K562 (cell line): ENCODE data around the gene BTBD2. TPM values are rescaled to one million over a fixed set of nuclear protein-coding genes. Genes with fewer than 3 reads are reported as not detected.

Source experiments
- CCAR2 ChIP-seq: fragments of 200-400 bp; formaldehyde crosslinking; IDR thresholded peaks from 2 replicates; pipeline ENCODE4 v1.6.1; 2017; ENCODE audit warnings: mild to moderate bottlenecking, low read depth, low read length
- ELF4 ChIP-seq: fragments of 450-650 bp; formaldehyde crosslinking; IDR thresholded peaks from 2 replicates; pipeline ENCODE4 v1.4.0; 2022; ENCODE audit warnings: missing genetic modification characterization
- HDAC2 ChIP-seq: fragments of 450-650 bp; IDR thresholded peaks from 2 replicates; pipeline ENCODE4 v1.6.1; 2016; ENCODE audit warnings: mild to moderate bottlenecking
- MCM3 ChIP-seq: fragments of 450-650 bp; IDR thresholded peaks from 2 replicates; pipeline ENCODE4 v1.6.1; 2016
- MYC ChIP-seq, 2 experiments: fragments of 250-450 bp in 1 of 2; sonication (Bioruptor Pico) in 1 of 2; IDR thresholded peaks; 2 replicates each; pipeline versions ENCODE4 v1.5.1 to v1.6.1; 2012 to 2021; ENCODE audit warnings: low read depth in 2 of 2, borderline replicate concordance in 1 of 2, improper control_type of control experiment in 1 of 2, low read length in 1 of 2, mild to moderate bottlenecking in 1 of 2, moderate library complexity in 1 of 2
- NBN ChIP-seq: fragments of 450-650 bp; IDR thresholded peaks from 2 replicates; pipeline ENCODE4 v1.6.1; 2016; ENCODE audit warnings: low read depth, mild to moderate bottlenecking
- NR3C1 ChIP-seq: sonication (generic); formaldehyde crosslinking; IDR thresholded peaks from 2 replicates; pipeline ENCODE4 v1.8.1; 2022; ENCODE audit warnings: missing genetic modification reagents
- SNRNP70 ChIP-seq: fragments of 200-400 bp; formaldehyde crosslinking; optimal IDR thresholded peaks from 2 replicates; pipeline ENCODE3; 2017; ENCODE audit warnings: low read depth, low read length
- ZC3H8 ChIP-seq: fragments of 450-650 bp; IDR thresholded peaks from 2 replicates; pipeline ENCODE4 v1.6.1; 2017
- ZEB2 ChIP-seq: fragments of 450-650 bp; IDR thresholded peaks from 2 replicates; pipeline ENCODE4 v1.6.1; 2016
- ZNF212 ChIP-seq: fragments of 450-650 bp; formaldehyde crosslinking; IDR thresholded peaks from 2 replicates; pipeline ENCODE4 v1.4.0; 2020; ENCODE audit warnings: mild to moderate bottlenecking
- ZNF551 ChIP-seq: fragments of 250-450 bp; sonication (Bioruptor Pico); IDR thresholded peaks from 2 replicates; pipeline ENCODE4 v1.5.0; 2021; ENCODE audit warnings: mild to moderate bottlenecking, moderate library complexity
- ZNF583 ChIP-seq: fragments of 250-450 bp; sonication (Bioruptor Pico); IDR thresholded peaks from 2 replicates; pipeline ENCODE4 v1.4.0; 2020
- polyA plus RNA-seq, 8 experiments: library from polyadenylated mRNA; depleted of rRNA in 4 of 8; stranded (reverse) in 5 of 8; unstranded in 3 of 8; fragments of >200 nt; fragmentation: Nextera tagmentation in 2 of 8; fragmentation: Illumina TruSeq in 1 of 8; extraction: Ambion mirVana in 2 of 8; extraction: Trizol in 1 of 8; gene quantifications; 2 replicates each; pipeline versions ENCODE4 v1.2.1 to v1.2.3, GENCODE V29; 2011 to 2014; ENCODE audit warnings: inconsistent platforms in 1 of 8, missing spikeins in 1 of 8
- total RNA-seq, 7 experiments: library from RNA; depleted of rRNA in 6 of 7; stranded (reverse); fragments of >200 nt in 6 of 7; fragmentation: Illumina TruSeq in 2 of 7; extraction: Trizol in 2 of 7; gene quantifications; 2 replicates each; pipeline versions ENCODE4 v1.2.1 to v1.2.3, GENCODE V29; 2011 to 2021; ENCODE audit warnings: low replicate concordance in 1 of 7
- TF ChIP-seq, protein P1 (sequence below): fragments of 200-800 bp; sonication (Bioruptor generic); IDR thresholded peaks from 2 replicates; pipeline ENCODE4 v1.6.1; 2016; ENCODE audit warnings: missing genetic modification characterization, missing compliant biosample characterization
- TF ChIP-seq, protein P2 (sequence below): fragments of 450-650 bp; formaldehyde crosslinking; IDR thresholded peaks from 2 replicates; pipeline ENCODE4 v1.4.0; 2020; ENCODE audit warnings: mild to moderate bottlenecking, moderate library complexity
- TF ChIP-seq, protein P3 (sequence below): fragments of 250-450 bp; sonication (Bioruptor Pico); IDR thresholded peaks from 2 replicates; pipeline ENCODE4 v1.5.0; 2021
- TF ChIP-seq, protein P4 (sequence below): fragments of 450-650 bp; IDR thresholded peaks from 2 replicates; pipeline ENCODE4 v1.6.1; 2018; ENCODE audit warnings: mild to moderate bottlenecking, low read depth; ENCODE audit not compliant: partially characterized antibody
- TF ChIP-seq, protein P5 (sequence below): fragments of 450-650 bp; conservative IDR thresholded peaks from 2 replicates; pipeline ENCODE4 v1.6.1; 2016; ENCODE audit warnings: missing genetic modification characterization, low read depth, mild to moderate bottlenecking, control low read depth, missing compliant biosample characterization

BTBD2 gene
- total and polyA plus RNA-seq, 9 of the 15 experiments (the other 6 are each of a cell fraction or from before 2014, with no cell fraction given): 0.10 to 15.6 (median 6.9) TPM

DNA sequence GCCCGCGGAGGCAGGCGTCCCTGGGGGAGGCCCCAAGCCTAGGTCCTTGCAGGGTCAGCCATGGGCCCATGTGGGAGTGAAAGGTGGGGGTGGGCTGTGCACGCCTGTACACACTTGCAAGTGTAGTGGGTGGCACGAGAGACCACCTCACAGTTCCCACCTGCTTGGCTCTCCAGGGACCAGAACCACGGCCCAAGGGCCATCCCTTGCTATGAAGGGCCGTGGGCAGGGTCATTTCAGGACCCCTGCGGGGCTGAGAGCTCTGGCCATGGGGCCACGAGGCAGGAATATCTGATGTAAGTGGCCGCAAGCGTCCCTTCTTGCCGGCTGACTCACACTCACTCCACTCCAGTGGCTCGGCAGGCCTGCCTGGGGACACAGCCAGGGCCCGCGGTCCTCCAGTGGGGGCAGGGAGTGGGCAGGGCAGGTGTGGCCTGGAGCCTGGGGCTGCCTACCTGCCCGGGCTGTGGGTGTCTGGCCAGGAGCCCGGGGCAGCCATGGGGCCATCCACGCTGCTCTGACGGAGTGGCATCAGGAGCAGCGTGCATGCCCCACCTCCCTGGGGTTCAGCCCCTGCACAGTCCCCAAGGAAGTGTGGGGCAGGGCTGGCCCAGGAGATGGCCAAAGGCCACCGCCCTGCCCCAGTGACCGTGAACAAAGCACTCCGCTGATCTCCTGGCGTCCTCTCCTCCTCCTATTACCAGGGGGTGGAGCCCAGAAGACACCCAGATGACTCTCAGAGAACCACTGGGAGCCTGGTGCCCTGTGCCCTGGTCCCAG, 44.1 kb upstream of the BTBD2 start (continued):
- TF ChIP-seq, protein P1, sequence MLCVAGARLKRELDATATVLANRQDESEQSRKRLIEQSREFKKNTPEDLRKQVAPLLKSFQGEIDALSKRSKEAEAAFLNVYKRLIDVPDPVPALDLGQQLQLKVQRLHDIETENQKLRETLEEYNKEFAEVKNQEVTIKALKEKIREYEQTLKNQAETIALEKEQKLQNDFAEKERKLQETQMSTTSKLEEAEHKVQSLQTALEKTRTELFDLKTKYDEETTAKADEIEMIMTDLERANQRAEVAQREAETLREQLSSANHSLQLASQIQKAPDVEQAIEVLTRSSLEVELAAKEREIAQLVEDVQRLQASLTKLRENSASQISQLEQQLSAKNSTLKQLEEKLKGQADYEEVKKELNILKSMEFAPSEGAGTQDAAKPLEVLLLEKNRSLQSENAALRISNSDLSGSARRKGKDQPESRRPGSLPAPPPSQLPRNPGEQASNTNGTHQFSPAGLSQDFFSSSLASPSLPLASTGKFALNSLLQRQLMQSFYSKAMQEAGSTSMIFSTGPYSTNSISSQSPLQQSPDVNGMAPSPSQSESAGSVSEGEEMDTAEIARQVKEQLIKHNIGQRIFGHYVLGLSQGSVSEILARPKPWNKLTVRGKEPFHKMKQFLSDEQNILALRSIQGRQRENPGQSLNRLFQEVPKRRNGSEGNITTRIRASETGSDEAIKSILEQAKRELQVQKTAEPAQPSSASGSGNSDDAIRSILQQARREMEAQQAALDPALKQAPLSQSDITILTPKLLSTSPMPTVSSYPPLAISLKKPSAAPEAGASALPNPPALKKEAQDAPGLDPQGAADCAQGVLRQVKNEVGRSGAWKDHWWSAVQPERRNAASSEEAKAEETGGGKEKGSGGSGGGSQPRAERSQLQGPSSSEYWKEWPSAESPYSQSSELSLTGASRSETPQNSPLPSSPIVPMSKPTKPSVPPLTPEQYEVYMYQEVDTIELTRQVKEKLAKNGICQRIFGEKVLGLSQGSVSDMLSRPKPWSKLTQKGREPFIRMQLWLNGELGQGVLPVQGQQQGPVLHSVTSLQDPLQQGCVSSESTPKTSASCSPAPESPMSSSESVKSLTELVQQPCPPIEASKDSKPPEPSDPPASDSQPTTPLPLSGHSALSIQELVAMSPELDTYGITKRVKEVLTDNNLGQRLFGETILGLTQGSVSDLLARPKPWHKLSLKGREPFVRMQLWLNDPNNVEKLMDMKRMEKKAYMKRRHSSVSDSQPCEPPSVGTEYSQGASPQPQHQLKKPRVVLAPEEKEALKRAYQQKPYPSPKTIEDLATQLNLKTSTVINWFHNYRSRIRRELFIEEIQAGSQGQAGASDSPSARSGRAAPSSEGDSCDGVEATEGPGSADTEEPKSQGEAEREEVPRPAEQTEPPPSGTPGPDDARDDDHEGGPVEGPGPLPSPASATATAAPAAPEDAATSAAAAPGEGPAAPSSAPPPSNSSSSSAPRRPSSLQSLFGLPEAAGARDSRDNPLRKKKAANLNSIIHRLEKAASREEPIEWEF (CRISPR knock-in tag): peak; percentile 78
- peak; percentile 57; the same call in 1 of the 2 replicates for TF ChIP-seq HDAC2
- no peak for TF ChIP-seq ZNF551 (CRISPR knock-in tag)
- no peak for TF ChIP-seq ZC3H8
- peak; percentile 25; the same call in 1 of the 2 replicates for TF ChIP-seq NR3C1 (CRISPR knock-in tag)
- TF ChIP-seq SNRNP70: no peak
- TF ChIP-seq CCAR2: no peak
- TF ChIP-seq ELF4: no peak; the same call in 1 of the 2 replicates
- peak; percentile 81; the same call in 1 of the 2 replicates for TF ChIP-seq ZEB2
- TF ChIP-seq, protein P2, sequence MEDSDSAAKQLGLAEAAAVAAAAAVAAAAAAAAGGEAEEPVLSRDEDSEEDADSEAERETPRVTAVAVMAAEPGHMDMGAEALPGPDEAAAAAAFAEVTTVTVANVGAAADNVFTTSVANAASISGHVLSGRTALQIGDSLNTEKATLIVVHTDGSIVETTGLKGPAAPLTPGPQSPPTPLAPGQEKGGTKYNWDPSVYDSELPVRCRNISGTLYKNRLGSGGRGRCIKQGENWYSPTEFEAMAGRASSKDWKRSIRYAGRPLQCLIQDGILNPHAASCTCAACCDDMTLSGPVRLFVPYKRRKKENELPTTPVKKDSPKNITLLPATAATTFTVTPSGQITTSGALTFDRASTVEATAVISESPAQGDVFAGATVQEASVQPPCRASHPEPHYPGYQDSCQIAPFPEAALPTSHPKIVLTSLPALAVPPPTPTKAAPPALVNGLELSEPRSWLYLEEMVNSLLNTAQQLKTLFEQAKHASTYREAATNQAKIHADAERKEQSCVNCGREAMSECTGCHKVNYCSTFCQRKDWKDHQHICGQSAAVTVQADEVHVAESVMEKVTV (CRISPR knock-in tag): no peak
- TF ChIP-seq, protein P3, sequence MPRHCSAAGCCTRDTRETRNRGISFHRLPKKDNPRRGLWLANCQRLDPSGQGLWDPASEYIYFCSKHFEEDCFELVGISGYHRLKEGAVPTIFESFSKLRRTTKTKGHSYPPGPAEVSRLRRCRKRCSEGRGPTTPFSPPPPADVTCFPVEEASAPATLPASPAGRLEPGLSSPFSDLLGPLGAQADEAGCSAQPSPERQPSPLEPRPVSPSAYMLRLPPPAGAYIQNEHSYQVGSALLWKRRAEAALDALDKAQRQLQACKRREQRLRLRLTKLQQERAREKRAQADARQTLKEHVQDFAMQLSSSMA: peak; percentile 90; the same call in 1 of the 2 replicates
- no peak for TF ChIP-seq MCM3
- no peak for TF ChIP-seq NBN
- peak; percentile 86 for TF ChIP-seq ZNF583 (CRISPR knock-in tag)
- no peak for TF ChIP-seq ZNF212
- peak; percentile 100 for TF ChIP-seq MYC (IDR thresholded peaks at IDR 0.05; ENCODE audit: low read depth, low read length)
- peak; percentile 99 for TF ChIP-seq MYC (CRISPR knock-in tag; IDR thresholded peaks at IDR 0.05; ENCODE audit: borderline replicate concordance, low read depth)
- TF ChIP-seq, protein P4, sequence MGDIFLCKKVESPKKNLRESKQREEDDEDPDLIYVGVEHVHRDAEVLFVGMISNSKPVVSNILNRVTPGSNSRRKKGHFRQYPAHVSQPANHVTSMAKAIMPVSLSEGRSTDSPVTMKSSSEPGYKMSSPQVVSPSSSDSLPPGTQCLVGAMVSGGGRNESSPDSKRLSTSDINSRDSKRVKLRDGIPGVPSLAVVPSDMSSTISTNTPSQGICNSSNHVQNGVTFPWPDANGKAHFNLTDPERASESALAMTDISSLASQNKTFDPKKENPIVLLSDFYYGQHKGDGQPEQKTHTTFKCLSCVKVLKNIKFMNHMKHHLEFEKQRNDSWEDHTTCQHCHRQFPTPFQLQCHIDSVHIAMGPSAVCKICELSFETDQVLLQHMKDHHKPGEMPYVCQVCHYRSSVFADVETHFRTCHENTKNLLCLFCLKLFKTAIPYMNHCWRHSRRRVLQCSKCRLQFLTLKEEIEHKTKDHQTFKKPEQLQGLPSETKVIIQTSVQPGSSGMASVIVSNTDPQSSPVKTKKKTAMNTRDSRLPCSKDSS: no peak
- TF ChIP-seq, protein P5, sequence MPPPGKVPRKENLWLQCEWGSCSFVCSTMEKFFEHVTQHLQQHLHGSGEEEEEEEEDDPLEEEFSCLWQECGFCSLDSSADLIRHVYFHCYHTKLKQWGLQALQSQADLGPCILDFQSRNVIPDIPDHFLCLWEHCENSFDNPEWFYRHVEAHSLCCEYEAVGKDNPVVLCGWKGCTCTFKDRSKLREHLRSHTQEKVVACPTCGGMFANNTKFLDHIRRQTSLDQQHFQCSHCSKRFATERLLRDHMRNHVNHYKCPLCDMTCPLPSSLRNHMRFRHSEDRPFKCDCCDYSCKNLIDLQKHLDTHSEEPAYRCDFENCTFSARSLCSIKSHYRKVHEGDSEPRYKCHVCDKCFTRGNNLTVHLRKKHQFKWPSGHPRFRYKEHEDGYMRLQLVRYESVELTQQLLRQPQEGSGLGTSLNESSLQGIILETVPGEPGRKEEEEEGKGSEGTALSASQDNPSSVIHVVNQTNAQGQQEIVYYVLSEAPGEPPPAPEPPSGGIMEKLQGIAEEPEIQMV (tag): no peak; the same call in none of the 2 replicates
